ENCODE data around the gene LCP2.
"Not testable (repeated sequence)": the region's sequence is repeated elsewhere in the genome, so short reads cannot be mapped to it uniquely, and the experiment has no call there.

The LCP2 gene

DNA sequence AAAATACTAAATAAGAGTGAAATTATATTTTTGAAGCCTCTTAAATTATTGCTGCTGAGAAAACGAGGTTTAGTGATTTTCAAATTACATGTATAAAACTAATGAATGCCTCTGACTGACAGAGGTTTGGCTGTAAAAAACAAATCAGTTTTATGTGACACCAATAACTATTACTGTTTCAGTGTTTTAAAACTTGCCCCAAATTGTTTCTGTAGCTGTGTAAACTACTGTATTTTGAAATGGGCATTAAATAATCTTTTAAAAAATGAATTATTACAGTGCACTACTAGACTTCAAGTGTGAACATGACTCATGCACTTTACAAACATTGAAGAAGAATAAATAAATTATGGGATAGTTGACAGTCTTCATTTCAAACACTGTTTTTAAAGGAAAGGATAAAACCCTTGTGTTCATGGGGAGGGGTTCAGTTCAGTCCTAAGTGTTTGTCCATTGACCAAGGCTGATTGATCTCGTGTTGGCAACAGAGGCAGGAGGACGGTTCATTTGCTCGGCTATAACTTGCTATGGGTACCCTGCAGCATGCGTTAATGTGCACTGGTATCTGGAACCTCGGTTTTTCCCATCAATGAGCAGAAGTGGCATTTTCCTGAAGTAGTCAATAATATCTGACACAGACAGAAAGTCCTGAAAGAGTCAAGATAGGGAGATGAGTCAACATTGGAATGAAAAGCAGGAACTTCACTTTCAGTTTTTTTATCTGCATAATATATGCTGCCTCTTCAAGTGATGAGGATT is 49.2 kb downstream of the LCP2 start:
- no peak for DNase-seq (ENCODE audit: low spot score)

DNA sequence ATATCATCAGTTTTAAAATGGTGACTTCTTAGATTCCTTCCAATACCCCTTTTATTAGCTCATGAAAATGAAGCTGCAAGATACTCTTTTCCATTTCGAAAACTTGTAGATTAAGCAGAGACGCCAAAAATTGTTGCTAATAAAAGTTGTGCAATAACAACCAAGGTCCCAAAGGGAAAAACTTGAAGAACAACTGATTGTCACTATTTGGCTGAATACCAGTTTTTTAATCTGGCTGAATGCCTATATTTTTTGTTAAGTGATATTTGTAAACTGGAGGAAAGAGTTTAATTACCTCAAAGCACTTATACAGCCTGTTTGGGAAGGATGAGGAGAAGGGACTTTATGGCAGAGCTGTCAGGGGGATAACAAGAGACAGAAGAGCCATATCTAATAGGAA is 50.2 kb downstream of the LCP2 start:
- DNase-seq (ENCODE audit: low spot score), result no peak

DNA sequence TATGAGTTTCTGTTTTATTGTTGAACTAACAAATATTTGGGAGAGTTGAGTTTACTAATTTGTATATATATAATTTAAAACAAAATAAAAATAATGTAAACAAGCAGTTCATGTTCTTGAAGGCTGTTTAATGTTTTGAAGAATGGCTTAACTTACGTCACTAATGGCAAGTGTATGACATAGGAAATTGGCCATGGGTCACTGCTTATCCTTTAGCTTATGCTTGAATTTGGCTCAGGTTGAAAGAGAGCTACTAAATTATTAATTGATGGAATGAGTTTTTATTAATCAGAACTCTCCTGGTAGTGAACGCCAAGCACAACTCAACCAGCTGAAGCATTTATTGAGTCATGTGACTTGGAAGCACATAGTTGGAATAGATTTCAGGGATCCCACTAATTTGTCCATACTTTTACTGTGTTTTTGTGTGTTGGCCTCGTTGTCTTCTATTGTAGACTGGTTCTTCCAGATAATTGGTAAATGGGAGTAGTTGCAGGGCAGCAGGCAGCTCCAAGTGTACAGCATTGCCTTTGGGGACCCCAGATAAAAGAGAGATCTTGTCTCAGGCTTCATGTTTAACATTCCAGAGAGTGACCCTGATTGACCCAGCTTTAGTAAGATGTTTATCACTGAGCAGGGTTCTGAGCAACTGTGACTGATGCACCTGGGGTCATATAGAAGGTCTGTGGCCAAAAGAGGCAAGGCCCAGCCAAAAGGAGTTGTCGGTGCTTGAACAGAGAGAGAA is 51.3 kb downstream of the LCP2 start:
- no peak for DNase-seq (ENCODE audit: low spot score)

DNA sequence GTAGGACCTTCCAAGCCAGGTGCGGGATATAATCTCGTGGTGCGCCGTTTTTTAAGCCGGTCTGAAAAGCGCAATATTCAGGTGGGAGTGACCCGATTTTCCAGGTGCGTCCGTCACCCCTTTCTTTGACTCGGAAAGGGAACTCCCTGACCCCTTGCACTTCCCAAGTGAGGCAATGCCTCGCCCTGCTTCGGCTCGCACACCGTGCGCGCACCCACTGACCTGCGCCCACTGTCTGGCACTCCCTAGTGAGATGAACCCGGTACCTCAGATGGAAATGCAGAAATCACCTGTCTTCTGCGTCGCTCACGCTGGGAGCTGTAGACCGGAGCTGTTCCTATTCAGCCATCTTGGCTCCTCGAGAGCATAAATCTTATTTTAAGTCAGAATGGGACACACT is 52.1 kb downstream of the LCP2 start:
- not testable (repeated sequence) for DNase-seq (ENCODE audit: low spot score)

DNA sequence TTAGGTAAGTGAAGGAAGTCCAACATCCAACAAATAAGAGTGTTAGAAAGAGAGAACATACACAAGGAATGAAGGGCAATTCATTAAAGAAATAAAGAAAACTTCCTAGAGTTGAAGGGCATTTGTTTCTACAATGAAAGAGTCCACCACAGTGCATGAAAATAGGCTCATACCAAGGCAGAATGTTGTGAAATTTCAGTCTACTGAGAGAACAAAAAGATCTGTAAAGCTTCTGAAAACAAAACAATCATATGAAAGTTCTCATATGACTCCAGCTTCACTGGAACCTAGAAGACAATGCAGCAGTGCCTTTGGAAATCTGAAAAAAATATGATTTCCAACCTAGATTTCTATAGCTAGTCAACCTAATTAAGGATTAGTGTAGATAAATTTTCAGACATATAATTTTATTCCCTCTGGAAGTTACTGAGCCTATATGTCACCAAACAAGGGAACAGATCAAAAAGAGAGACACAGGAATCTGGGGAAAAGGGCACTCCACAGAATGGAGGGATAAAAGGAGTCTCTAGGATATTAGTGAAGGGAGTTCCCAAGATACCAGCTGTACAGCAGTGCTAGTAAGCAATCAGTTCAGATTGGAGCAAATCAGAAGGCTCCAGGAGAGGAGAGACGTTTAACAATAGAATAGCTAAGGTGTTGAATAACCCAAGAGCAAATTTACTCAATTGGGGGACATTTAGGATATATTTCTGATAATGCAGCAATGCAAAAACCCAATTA is 59.0 kb downstream of the LCP2 start:
- no peak for DNase-seq (ENCODE audit: low spot score)

DNA sequence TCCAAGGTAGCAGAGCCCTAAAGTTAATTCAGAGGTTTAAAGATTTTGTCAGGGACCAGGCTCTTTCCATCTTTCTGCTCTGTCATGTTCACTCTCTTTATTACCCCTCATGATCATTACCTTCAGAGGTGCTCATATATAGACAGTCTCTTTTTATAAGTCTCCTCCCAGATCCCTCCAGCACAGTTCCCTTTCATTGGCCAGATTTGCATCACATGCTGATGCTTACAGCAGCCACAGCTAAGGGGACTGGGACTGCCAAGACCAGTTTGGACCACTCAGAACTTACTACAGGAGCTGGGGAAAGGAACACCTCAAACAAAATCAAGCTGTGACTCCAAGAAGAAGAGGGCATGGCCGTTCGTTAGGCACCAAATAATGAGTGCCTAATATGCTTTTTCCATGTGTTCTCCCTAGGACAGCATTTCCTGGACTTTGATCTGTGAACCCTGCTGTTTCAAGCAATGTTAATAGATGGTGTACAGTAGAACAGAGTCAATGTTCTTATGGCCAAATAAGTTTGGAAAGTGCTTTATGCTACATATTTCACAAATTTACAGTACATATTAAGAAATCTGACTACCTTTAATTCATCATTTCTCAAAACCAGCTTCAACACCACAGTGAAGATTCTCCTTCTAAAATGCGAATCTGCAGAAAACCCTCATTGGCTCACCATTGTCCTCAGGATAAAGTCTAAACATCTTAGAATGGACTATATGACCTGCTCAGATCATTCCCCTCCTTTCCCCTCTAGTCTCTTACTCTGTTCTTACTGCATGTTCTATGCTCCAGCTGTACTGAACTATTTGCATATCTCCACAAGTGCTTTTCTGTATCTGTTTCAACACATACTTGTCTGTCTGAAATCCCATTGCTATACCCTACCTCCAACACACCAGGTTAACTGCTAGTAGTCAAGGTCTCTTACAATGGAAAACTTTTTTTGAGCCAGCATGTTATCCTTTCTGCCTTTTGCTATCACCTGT is 61.4 kb downstream of the LCP2 start:
- DNase-seq (ENCODE audit: low spot score), result no peak

DNA sequence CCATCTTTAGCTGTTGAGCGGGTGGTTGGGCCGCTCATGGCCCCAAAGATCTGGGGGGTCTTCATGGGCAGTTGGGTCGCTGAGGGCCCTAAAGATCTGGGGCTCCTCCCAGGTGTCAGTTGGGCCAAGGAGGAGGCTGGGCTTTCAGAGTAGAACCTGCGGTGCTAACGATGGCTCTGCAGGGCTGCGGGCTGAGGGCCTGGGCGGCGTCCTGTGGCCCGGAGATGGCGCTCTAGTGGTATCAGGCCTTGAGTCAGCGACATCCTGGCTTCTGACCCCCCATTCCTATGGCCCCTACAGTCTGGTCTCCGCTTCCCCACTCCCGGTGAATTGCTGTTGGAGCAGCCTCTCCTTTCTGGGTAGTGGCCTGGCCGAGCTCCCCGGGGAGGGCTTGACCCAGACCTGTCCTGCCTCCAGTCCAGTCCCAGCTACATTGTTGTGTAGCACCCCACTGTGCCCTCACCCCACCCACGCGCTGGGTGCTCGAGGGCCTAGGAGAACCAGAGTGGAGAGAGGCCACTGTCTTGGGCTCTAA is 64.2 kb downstream of the LCP2 start:
- DNase-seq (ENCODE audit: low spot score), result no peak

DNA sequence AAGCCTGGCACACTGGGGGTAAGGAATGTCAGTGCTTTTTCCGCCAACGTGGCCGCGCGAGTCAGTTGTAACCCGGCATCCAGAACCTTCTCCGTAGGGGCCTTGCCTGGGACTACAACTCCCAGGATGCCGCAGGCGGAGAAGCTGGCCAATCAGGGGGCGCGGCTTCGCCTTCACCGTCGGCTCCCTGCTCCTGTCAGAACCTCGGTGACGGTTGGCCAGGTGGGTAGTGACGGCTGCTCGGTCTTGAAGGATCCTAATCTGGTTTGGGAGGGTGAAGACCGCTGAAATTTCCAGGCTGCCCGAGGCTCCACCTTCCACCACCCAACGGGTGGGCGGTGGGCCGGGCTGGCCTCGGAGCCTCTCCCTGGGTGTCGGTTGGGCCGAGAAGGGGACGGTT is 64.8 kb downstream of the LCP2 start, which contains the start of gene C5orf58:
Gene C5orf58, plus strand, starts transcription at position 200 of the 400 bp plus-strand sequence. CDS start 1,992 bp downstream, outside the sequence.
- DNase-seq (ENCODE audit: low spot score), result no peak

DNA sequence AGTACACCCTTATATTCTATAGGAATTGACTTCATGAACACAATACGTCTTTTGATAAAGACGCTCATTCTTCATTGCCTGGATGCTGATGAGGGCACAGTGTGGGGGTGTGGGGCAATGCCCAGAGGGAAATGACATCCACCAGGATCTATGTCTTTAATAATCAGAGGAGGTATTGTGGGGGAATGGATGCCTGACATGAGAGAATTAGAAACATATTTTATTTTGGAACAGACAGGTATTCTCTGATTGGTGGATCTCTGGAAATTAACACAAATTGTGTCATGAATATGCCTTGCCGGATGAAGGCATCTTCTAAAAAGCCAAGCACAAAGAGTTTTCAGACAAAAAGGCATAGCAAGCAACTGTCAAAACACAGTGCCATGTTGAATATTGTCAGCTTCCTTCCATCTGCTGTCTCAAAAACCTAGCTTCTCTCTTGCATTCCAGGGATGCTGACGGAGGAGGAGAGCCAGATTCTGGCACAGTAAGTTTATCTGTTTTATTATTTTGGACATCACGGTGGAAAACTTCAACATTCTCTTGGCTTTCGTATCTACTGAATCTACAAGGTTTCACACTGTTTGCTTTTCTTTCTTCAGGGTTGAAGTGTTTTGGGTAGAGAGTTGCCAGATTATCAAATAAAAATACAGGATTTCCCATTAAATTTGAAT is 68.7 kb downstream of the LCP2 start:
- peak; percentile 14 for DNase-seq (ENCODE audit: low spot score)

DNA sequence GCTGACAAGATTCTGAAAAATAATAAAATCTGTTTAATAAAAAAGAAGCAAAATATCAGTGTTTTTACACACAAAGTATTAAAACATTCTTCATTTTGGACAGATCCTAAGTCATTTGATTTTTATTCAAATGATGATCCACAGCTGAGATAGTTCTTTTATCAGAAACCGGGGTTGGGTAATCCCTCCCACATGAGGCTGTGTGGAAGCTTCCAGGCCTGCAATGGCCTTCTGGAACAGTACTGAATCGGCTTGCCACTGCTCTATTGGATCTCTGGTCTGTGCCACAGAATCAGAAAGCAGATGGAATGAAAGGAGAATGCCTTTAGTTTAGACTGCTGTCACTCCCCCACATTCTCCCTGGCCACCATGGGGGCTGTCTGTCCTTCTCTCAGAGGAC is 70.9 kb downstream of the LCP2 start:
- peak; percentile 23 for DNase-seq (ENCODE audit: low spot score)

DNA sequence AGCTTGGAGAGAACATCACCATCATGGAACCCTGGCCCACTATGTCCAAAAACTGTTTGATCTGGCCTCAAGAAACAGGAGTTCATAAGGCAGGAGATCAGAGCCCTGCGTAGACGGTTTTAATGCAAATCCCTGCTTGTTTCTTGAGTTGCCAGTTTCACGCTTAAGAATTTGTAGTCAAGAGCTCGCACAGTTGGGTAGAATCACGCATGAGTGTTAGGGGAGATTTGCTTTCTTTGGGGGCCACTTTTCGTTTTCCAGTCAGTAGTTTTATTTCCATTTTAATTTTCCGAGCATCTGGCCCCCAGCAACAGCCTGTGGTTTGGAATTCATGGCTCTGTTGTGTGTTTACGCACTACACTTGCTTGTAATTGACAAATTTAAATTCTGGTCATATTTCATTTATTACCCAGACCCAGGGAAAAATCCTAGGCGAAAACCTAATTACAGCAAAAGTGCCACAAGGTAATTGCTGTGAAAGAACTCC is 71.4 kb downstream of the LCP2 start:
- no peak for DNase-seq (ENCODE audit: low spot score)

DNA sequence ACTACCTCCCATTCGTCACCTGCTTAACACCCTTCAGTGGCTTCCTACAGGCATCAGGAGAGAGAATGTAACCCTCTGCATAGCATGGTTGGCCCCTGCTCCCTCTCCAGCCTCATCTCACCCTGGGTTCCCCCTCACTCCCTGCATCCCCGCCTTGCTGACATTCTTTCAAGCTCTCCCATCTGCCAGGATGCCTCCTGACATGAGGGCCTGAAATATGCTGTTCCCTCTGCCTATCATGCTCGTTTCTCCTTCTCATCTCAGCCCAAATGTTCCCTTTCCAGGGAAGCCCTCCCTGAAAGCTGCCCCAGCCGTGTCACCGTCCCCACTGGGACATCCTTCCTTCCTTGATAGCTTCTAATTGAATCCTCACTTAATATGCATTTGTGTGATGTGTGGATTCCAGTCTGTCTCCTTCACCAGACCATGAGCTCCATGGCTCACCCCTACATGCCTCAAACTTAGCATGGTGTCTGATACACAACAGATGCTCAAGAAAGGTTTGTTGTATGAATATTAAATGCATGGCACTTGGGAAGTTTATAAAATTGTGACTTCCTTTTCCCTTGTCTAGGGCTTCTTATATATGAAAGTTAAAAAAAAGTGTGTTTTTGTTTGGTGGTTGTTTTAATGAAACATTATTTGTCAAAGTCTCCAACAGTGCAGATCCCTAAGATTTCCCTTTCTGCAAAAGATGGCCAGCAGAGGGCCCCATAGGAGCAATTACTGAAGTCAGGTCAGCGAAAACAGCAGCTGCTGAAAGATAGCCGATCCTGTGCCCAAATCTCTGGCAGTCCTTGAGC is 72.0 kb downstream of the LCP2 start:
- DNase-seq (ENCODE audit: low spot score), result peak; percentile 87

DNA sequence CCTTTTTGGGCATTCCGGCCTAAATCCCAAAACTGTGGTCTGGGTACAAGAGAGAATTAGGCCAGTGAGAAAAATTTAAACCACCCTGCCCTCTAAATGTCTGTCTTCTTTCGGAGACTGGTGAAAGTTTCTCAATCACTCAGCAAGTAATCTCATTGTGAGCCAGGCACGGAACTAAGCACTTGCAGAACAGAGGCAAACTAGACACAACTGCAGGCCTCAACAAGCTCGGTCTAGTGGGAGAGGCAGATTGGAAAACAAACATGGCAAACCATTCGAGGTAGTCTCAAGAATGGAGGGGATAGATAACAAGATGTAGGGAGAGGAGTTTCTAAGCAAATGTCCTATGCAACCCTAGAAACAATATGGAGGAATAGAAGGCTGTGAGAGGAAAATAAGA is 73.7 kb downstream of the LCP2 start:
- no peak for DNase-seq (ENCODE audit: low spot score)

DNA sequence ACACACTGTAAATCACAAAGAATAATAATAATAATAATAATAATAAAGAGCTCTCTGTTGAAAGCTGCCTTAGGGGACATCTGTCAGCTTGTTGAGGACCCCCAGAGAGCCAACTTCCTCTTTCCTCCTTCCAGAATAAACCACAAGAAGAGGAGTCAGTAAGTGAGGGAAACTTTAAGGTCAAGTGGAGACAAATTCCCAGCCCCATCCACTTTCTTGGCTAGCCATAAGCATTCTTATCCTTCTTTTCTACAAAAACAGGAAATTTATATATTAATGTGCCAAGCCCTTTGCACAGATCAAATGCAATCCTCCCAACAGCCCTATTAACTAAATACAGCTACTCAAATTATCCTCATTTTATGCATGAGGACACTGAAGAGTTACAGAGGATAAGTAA is 74.2 kb downstream of the LCP2 start:
- no peak for DNase-seq (ENCODE audit: low spot score)

DNA sequence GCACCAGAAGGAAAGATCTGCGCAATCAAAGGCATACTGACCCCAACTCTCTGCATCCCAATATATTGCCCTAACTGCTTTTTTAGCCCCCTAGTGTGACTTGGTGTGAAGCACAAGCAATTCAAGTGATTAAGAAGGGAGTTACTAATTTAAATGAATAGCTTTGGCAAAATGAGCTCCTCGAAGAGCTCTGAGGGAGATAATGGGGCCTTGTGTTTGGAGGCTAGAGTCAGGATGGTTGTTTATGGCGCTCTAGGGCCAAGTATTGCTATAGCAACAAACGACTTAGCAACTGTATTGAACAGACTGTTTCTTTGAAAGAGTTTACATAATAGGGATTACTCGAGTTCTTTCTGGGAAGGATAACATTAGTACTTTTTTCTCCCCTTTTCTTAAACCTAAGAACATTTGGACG is 76.2 kb downstream of the LCP2 start:
- peak; percentile 75 for DNase-seq (ENCODE audit: low spot score)

DNA sequence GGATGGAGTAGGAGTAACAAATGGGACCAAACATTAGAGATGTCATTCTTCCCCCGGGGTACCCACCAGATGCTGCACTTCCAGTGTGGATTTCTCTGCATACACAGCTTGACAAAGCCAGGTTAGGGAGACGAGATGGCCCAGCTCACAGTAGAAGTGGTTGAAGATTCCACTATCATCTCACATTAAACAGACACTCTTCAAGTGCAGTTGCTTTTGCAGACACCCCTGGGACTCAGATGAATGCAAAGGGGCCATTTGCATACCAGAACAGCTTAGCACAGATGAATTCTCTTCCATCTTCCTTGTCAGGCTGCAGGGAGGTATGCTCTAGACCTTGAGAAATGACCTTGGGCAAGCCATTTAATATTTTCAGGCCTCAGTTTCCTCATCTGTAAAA is 77.4 kb downstream of the LCP2 start:
- DNase-seq (ENCODE audit: low spot score), result no peak

DNA sequence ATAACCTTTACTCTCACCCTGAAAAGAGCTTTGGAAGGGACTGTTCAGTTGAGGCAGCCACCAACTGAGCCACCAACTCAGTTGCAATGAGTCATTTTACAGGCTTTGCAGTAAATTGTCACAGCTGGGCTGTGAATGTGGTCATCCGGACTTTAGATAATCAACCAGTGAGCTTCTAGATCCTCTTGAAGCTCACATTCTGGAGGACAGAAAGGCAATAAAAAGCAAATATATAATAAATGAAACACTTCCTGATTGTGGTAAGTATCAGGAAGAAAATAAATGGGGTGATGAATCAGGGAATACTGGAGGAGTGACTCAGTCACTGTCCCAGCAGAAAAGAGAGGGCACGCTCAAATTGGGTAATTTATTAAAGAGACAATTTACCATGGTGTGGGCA is 78.0 kb downstream of the LCP2 start:
- no peak for DNase-seq (ENCODE audit: low spot score)

DNA sequence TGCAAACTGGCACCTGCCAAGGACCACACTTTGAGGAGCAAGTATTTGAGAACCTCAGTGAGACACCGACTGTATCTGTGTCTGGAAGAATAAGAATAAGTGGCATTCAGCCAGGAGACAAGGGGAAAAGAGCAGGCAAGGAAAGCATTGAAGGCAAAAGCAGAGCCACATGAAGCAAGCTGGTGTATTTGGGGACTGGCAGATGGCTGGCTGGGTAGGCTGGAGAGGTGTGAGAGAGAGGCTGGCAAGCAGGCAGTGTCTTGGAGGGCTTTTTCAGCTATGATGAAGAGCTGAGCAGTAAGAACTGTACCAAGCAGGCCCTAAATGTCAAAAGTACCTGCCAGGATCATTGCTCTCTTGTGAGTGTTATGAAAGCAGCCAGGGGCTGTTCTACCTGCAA is 78.9 kb downstream of the LCP2 start:
- DNase-seq (ENCODE audit: low spot score), result peak; percentile 29

DNA sequence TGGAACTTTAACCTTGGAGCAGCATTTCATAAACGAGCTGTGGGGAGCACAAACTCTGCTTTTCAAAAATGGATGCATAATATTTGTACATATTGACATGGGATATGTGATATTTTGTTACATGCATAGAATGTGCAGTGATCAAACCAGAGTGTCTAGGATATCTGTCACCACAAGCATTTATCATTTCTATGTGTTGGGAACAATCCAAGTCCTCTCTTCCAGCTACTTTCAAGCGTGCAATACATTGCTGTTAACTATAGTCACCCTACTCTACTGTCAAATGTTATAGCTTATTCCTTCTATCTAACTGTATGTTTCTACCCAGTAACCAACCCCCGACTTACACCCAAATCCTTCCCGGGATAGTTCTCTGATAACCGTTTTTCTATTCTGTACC is 79.7 kb downstream of the LCP2 start:
- no peak for DNase-seq (ENCODE audit: low spot score)
